ENCODE measurements around the gene NRXN3. TPM values are rescaled to one million over a fixed set of nuclear protein-coding genes. Genes with fewer than 3 reads are reported as not detected.

NRXN3 gene
- total and polyA plus RNA-seq, 4 donors, result 21.9 to 73.4 (median 65.7) TPM

DNA sequence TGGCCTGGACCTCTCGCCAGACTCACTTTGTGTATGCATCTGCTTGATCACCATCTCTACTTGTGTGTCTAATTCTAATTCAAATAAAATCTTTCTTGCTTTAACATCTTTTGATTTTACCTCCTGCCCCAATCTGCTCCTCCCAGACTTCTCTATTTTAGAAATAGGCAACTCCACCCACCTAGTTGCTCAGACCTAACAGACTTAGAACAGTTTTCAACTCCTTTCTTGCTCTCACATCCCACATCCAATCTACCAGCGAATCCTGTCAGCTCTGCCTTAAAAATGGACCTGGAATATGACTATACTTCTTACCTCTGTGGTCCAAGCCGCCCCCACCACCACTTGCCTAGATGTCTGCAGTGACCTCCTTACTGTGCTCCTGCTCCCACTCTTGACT, 18.7 kb downstream of the NRXN3 start:
- no peak overlapping the region for H3K4me3 ChIP-seq (ENCODE audit: low read depth, low read length)
- H3K27ac ChIP-seq (ENCODE audit: low read depth, low read length), result no peak overlapping the region
- no peaks in the 10 kb centered on the region for H3K4me1 ChIP-seq (ENCODE audit: control insufficient read depth, insufficient read depth, low read length)
- no peaks in the 10 kb centered on the region for H3K36me3 ChIP-seq (ENCODE audit: control insufficient read depth, insufficient read depth, low read length)
- no peak for DNase-seq (ENCODE audit: low read depth in 4 of 6, low spot score in 6 of 6)
- 90% methylated on average over 3 of the region's 3 CpGs for WGBS (ENCODE audit: insufficient coverage)
- no peaks in the 10 kb centered on the region for H3K9me3 ChIP-seq (ENCODE audit: control insufficient read depth, insufficient read depth, low read length)
- no peaks in the 10 kb centered on the region for H3K27me3 ChIP-seq (ENCODE audit: control insufficient read depth, insufficient read depth, low read length)

DNA sequence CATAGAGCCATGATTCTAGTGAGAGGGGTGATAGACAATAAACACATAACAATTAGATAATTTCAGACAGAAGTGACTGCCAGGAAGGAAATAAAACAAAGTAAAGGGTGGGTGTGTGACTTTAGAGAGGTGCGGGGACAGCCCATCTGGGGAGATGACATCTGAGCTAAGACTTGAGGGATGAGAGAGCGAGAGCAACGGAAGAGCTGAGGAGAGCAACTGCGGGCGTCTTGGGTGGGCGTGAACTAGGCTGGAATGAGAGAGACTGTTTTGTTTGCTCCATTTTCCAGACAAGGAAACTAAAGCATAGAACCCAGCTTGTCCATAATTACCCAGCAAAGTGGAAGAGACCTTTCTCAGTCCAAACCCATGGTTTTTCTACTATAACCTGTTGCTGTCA, 25.3 kb downstream of the NRXN3 start:
- H3K27me3 ChIP-seq (ENCODE audit: control insufficient read depth, insufficient read depth, low read length), result no peaks in the 10 kb centered on the region
- no peak for DNase-seq (ENCODE audit: low read depth in 4 of 6, low spot score in 6 of 6)
- H3K4me1 ChIP-seq (ENCODE audit: control insufficient read depth, insufficient read depth, low read length), result no peaks in the 10 kb centered on the region
- WGBS (ENCODE audit: insufficient coverage), result 100% methylated on average over 1 of the region's 6 CpGs
- H3K4me3 ChIP-seq (ENCODE audit: low read depth, low read length), result no peak overlapping the region
- H3K27ac ChIP-seq (ENCODE audit: low read depth, low read length), result no peak overlapping the region
- peaks cover 2% of the 10 kb centered on the region for H3K9me3 ChIP-seq (ENCODE audit: control insufficient read depth, insufficient read depth, low read length)
- no peaks in the 10 kb centered on the region for H3K36me3 ChIP-seq (ENCODE audit: control insufficient read depth, insufficient read depth, low read length)

DNA sequence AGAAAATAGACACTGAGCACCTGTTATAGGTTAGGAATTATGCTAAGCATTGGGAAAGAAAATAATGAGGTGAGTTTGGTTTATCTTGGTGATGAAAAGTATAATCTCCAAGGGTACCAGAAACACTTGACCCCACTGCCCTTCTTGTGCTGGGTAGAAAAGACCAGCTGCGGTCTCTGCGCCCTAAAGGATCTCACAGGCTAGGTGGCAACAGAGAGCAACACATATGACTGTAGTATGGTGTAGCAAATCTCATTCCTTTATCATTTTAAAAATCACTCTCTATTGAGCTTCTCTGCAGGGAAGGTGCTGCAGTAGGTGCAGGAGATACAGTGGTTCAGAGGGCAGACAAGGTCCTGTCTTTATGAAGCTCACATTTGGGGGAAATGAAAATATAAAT, 26.1 kb downstream of the NRXN3 start:
- H3K27ac ChIP-seq (ENCODE audit: low read depth, low read length), result no peak overlapping the region
- H3K4me1 ChIP-seq (ENCODE audit: control insufficient read depth, insufficient read depth, low read length), result no peaks in the 10 kb centered on the region
- peaks cover 2% of the 10 kb centered on the region for H3K9me3 ChIP-seq (ENCODE audit: control insufficient read depth, insufficient read depth, low read length)
- DNase-seq (ENCODE audit: low read depth in 4 of 6, low spot score in 6 of 6), result no peak
- H3K4me3 ChIP-seq (ENCODE audit: low read depth, low read length), result no peak overlapping the region
- WGBS (ENCODE audit: insufficient coverage), result no CpG with 5 or more reads among the region's 2 CpGs
- no peaks in the 10 kb centered on the region for H3K36me3 ChIP-seq (ENCODE audit: control insufficient read depth, insufficient read depth, low read length)
- H3K27me3 ChIP-seq (ENCODE audit: control insufficient read depth, insufficient read depth, low read length), result no peaks in the 10 kb centered on the region

DNA sequence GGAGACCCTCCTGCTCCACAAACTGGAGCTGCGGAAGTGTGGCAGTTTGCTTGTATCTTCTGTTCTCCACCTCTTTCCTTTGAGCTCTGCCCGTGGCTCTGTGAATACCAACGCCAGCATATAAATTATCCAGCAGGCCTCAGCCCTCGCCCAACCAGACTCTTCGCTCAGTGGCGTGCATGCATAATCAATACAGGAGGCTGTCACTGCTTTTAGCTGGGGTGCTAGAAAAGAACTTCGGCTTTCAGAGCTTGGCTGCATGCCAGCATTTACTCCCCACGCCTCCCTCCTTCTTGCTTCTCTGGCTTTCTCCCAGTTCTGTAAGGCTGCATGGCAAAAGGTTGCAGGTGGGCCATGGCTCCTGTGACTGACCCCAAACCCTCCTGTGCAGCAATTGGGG, 26.9 kb downstream of the NRXN3 start:
- DNase-seq (ENCODE audit: low read depth in 4 of 6, low spot score in 6 of 6), result peak in 2 of 6 donors; percentile 69 to 82
- Histone ChIP-seq H3K27me3 (ENCODE audit: control insufficient read depth, insufficient read depth, low read length) (no peaks in the 10 kb centered on the region), H3K4me3 (ENCODE audit: low read depth, low read length) (no peak overlapping the region), H3K4me1 (ENCODE audit: control insufficient read depth, insufficient read depth, low read length) (no peaks in the 10 kb centered on the region), H3K36me3 (ENCODE audit: control insufficient read depth, insufficient read depth, low read length) (no peaks in the 10 kb centered on the region), H3K27ac (ENCODE audit: low read depth, low read length) (no peak overlapping the region), H3K9me3 (ENCODE audit: control insufficient read depth, insufficient read depth, low read length) (peaks cover 2% of the 10 kb centered on the region)
- WGBS (ENCODE audit: insufficient coverage), result 44% methylated on average over 5 of the region's 8 CpGs

DNA sequence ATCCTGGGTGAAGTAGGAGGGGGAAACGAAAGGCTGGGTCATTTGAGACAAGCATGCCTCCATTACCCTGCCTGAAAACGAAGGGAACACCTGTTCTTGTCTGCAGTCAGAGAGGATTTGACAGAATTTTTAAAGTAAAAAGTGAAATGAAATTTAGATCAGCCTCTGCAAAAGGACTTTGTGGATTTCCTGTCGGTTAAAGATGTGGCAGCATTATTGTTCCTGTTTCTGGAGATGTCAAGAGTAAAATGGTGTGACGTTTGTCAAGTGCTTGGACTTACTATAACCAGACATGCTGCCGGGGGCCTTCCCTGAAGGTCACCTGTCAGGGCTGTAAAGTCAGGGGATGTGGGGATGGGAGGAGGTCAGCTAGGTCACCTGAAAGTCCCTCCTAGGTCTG, 32.0 kb downstream of the NRXN3 start:
- H3K4me3 ChIP-seq (ENCODE audit: low read depth, low read length), result no peak overlapping the region
- 87% methylated on average over 5 of the region's 5 CpGs for WGBS (ENCODE audit: insufficient coverage)

DNA sequence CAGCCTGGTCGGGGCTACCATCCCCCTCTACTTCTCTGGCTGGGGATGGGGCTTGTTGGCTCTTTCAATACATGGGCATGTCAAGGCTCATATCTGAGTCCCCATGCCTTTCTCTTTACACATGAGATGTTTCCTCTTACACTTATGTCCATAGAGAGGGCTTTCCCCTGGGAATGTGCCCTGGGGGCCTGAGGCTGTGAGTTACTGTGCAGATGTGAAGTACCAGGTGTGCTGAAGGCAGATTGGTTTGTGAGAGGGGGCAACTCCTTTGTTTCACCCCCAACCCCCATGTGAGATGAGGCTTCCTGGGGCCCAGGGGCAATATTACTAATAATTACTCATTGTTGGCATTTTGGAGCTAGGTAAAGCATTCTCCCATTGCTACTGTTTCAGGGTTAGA, 32.8 kb downstream of the NRXN3 start:
- Histone ChIP-seq H3K4me3 (ENCODE audit: low read depth, low read length) (no peak overlapping the region), H3K36me3 (ENCODE audit: control insufficient read depth, insufficient read depth, low read length) (no peaks in the 10 kb centered on the region), H3K27me3 (ENCODE audit: control insufficient read depth, insufficient read depth, low read length) (no peaks in the 10 kb centered on the region), H3K4me1 (ENCODE audit: control insufficient read depth, insufficient read depth, low read length) (no peaks in the 10 kb centered on the region), H3K9me3 (ENCODE audit: control insufficient read depth, insufficient read depth, low read length) (peaks cover 2% of the 10 kb centered on the region), H3K27ac (ENCODE audit: low read depth, low read length) (no peak overlapping the region)
- WGBS (ENCODE audit: insufficient coverage), result 80% methylated on average over 1 of the region's 1 CpG
- DNase-seq (ENCODE audit: low read depth in 4 of 6, low spot score in 6 of 6), result no peak

More for the DNA sequence above, 32.0 kb downstream of the NRXN3 start:
- Histone ChIP-seq H3K4me1 (ENCODE audit: control insufficient read depth, insufficient read depth, low read length) (no peaks in the 10 kb centered on the region), H3K36me3 (ENCODE audit: control insufficient read depth, insufficient read depth, low read length) (no peaks in the 10 kb centered on the region), H3K27ac (ENCODE audit: low read depth, low read length) (no peak overlapping the region), H3K9me3 (ENCODE audit: control insufficient read depth, insufficient read depth, low read length) (peaks cover 2% of the 10 kb centered on the region), H3K27me3 (ENCODE audit: control insufficient read depth, insufficient read depth, low read length) (no peaks in the 10 kb centered on the region)
- DNase-seq (ENCODE audit: low read depth in 4 of 6, low spot score in 6 of 6), result no peak

DNA sequence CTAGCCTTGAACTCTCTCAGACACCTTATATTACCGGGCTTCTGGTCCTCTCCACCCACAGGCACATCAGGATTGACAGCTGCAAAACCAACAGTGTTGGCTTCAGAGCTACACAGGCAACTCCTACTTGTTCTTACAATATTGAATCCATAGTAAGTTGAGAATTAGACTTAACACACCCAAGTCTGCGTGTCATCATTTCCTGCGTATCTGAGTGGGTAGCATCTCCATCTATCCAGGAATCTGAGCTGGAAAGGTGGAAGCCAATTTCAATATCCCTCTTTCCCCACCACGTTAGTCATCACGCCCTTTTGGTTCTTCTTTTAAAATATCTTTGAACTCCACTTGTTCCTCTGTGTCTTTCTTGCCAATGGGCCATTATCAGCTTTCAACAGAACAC, 37.2 kb downstream of the NRXN3 start:
- DNase-seq (ENCODE audit: low read depth in 4 of 6, low spot score in 6 of 6), result no peak
- Histone ChIP-seq H3K4me3 (ENCODE audit: low read depth, low read length) (no peak overlapping the region), H3K27ac (ENCODE audit: low read depth, low read length) (no peak overlapping the region), H3K4me1 (ENCODE audit: control insufficient read depth, insufficient read depth, low read length) (no peaks in the 10 kb centered on the region), H3K9me3 (ENCODE audit: control insufficient read depth, insufficient read depth, low read length) (no peaks in the 10 kb centered on the region), H3K27me3 (ENCODE audit: control insufficient read depth, insufficient read depth, low read length) (no peaks in the 10 kb centered on the region), H3K36me3 (ENCODE audit: control insufficient read depth, insufficient read depth, low read length) (no peaks in the 10 kb centered on the region)
- 77% methylated on average over 4 of the region's 5 CpGs for WGBS (ENCODE audit: insufficient coverage)

DNA sequence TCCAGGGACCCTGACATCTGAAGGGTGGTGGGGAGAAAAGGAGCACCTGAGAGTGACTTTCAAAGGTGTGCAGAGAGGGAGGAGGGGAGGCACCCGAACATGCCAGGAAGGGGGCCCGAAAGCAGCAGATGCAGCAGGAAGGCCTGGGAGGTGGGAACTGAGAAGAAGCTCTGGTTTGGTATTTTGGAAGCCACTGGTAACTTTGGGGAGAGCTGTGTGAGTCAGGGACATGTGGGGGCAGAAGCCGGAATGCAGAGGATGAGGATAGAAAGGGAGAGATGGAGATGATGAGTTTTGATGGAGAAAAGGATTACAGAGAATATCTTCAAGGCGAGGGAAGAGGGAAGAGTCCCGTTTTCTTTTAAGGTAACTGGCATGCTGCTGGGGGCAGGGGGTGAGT, 50.1 kb downstream of the NRXN3 start:
- Histone ChIP-seq H3K9me3 (ENCODE audit: control insufficient read depth, insufficient read depth, low read length) (no peaks in the 10 kb centered on the region), H3K27me3 (ENCODE audit: control insufficient read depth, insufficient read depth, low read length) (no peaks in the 10 kb centered on the region), H3K27ac (ENCODE audit: low read depth, low read length) (no peak overlapping the region), H3K4me1 (ENCODE audit: control insufficient read depth, insufficient read depth, low read length) (no peaks in the 10 kb centered on the region), H3K36me3 (ENCODE audit: control insufficient read depth, insufficient read depth, low read length) (no peaks in the 10 kb centered on the region), H3K4me3 (ENCODE audit: low read depth, low read length) (no peak overlapping the region)
- DNase-seq (ENCODE audit: low read depth in 4 of 6, low spot score in 6 of 6), result no peak
- WGBS (ENCODE audit: insufficient coverage), result 76% methylated on average over 5 of the region's 5 CpGs

DNA sequence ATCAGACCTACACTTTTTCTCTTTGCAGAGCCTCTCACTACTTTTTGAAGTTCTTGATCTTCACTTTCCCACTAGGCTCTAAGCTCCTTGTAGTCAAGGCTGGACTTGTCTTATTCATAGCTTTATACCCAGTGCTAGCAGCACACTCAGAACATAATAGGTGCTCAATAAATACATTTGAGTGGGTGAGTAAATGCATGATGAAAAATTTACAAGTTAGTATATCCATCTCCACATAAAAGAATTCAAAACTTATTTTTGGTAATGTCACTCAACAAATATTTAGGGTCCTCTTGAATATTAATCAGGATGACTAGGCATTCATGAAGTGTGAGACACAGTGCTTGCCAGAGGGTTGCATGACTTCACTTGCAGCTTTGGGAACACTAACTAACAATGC, 52.6 kb downstream of the NRXN3 start:
- Histone ChIP-seq H3K36me3 (ENCODE audit: control insufficient read depth, insufficient read depth, low read length) (no peaks in the 10 kb centered on the region), H3K4me3 (ENCODE audit: low read depth, low read length) (no peak overlapping the region), H3K9me3 (ENCODE audit: control insufficient read depth, insufficient read depth, low read length) (no peaks in the 10 kb centered on the region), H3K27me3 (ENCODE audit: control insufficient read depth, insufficient read depth, low read length) (no peaks in the 10 kb centered on the region), H3K4me1 (ENCODE audit: control insufficient read depth, insufficient read depth, low read length) (no peaks in the 10 kb centered on the region), H3K27ac (ENCODE audit: low read depth, low read length) (no peak overlapping the region)
- no peak for DNase-seq (ENCODE audit: low read depth in 4 of 6, low spot score in 6 of 6)

DNA sequence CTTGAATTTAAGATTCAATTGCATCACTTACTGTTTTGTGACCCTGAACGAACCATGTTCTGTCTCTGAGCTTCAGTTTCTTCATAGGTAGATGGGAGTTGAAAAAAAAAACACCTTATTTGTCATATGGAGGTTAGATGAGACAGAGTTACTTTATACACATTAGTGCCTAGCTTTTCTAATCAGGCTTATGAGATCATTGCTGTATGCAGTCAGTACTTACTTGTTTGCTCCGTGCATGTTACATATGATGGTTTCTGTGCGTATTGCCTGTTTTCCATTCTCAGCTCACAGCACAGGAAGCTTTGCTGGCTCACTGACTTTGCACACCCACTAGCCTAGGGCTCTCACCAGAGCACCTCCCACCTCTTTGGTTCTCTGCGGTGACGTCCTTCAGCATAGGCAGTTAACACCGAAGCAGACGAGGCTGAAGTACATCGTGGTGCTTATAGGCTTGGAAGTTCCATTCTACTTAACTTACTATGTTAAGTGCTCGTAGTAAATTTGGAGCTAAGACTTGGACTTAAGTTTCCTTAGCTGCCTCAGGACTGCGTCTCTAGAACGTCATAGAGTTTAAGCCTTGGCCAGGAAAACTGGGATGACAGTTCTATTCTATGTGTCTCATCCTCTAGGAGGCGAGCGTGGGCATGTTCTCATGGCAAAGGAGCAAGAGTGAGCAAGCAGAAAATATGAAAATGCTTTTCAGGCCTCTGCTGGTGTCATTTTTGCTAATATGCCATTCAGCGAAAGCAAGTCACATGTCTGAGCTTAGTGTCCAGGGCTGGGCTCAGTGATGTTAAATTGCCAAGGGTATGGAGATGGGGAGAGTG, 57.3 kb downstream of the NRXN3 start:
- WGBS (ENCODE audit: insufficient coverage), result 80% methylated on average over 13 of the region's 14 CpGs
- no peak overlapping the region for H3K27ac ChIP-seq (ENCODE audit: low read depth, low read length)
- H3K36me3 ChIP-seq (ENCODE audit: control insufficient read depth, insufficient read depth, low read length), result no peaks in the 10 kb centered on the region
- H3K9me3 ChIP-seq (ENCODE audit: control insufficient read depth, insufficient read depth, low read length), result no peaks in the 10 kb centered on the region
- DNase-seq (ENCODE audit: low read depth in 4 of 6, low spot score in 6 of 6), result peak in 1 of 6 donors; percentile 28
- H3K4me1 ChIP-seq (ENCODE audit: control insufficient read depth, insufficient read depth, low read length), result peaks cover 9% of the 10 kb centered on the region
- no peaks in the 10 kb centered on the region for H3K27me3 ChIP-seq (ENCODE audit: control insufficient read depth, insufficient read depth, low read length)
- H3K4me3 ChIP-seq (ENCODE audit: low read depth, low read length), result no peak overlapping the region
